B cell (primary cell): Measurements from ENCODE around the gene HDX.

Source experiments
- CTCF ChIP-seq: fragments of 200-600 bp; IDR thresholded peaks from one replicate; pipeline ENCODE4 v1.8.0; 2022; ENCODE audit warnings: antibody characterized with exemption, mild to moderate bottlenecking
- EZH2 ChIP-seq: IDR thresholded peaks from 2 replicates; pipeline ENCODE4 v1.6.1; 2012; ENCODE audit warnings: borderline replicate concordance, low read depth, mild to moderate bottlenecking, moderate library complexity, low read length; ENCODE audit not compliant: insufficient read depth, poor library complexity, severe bottlenecking

GRCh38 chrX:84339507-84340364 lies 162.5 kb downstream of the HDX start:
- TF ChIP-seq CTCF = peak; percentile 42
- no peak for TF ChIP-seq EZH2
